Measurements from ENCODE around the gene PANK1. TPM values are rescaled to one million over a fixed set of nuclear protein-coding genes. Genes with fewer than 3 reads are reported as not detected.
A peak's percentile ranks its signal among the peaks of the same experiment; 100 is the strongest.

The PANK1 gene
- total and polyA plus RNA-seq, 2 of the 8 experiments (the other 6 are each of a cell fraction or from before 2014, with no cell fraction given) = 18.5 to 40.4 TPM

DNA sequence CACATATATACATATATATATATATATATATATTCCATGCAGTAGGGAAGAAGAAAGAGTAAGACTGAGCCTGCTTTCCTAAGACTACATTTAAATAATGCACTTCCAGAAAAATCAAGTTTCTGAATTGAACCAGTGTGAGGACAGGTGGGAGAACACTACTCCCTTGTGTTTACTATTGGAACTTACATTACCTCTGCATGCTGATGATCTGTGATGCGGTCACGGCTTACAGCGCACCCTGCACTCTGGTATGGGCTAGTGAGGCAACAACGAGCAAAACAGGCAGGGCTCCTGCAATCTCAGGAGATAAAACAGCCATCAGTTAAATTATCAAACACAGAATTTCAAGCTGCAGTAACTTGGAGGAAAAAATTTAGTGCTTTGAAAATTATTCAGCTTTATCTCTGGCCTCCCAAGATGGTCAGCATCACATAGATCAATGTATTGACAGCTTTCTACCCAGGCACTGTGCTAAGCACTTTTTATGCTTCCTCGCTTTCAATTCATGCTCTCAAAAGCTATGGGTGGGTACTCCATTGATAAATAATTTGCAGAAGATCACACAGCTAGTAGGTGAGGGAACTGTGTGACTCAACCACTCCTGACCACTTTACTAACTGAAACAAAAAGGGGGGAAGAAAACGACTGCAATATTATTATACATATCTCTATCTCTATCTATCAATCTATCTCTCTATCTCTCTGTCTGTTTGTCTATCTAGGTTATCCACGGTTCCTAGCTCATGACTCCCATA is 89.2 kb downstream of the PANK1 start:
- Histone ChIP-seq H3K9ac (replicated peaks in 1 of 4; ENCODE audit: extremely low read depth in 1 of 4, low read depth in 3 of 4, low read length in 3 of 4) (no peak overlapping the region), H3K36me3 (ENCODE audit: control insufficient read depth in 2 of 4, insufficient read depth in 4 of 4, low read length in 3 of 4) (no peaks in the 10 kb centered on the region), H2AK5ac (ENCODE audit: low read depth, low read length) (no peak overlapping the region), H3K79me1 (ENCODE audit: low read depth, low read length) (no peaks in the 10 kb centered on the region), H4K5ac (ENCODE audit: insufficient read length, low read depth, low read length) (no peak overlapping the region), H3K27ac (ENCODE audit: low read depth, low read length) (no peak overlapping the region), H2BK20ac (ENCODE audit: low read length) (no peak overlapping the region), H3K27me3 (replicated peaks in 1 of 4; ENCODE audit: control insufficient read depth in 3 of 4, extremely low read depth in 1 of 4, insufficient read depth in 3 of 4, low read length in 3 of 4) (no peaks in the 10 kb centered on the region; a peak in 1 of 7 replicates), H3K4ac (replicated peaks; ENCODE audit: insufficient read length, low read depth, low read length) (no peak overlapping the region), H3K23me2 (ENCODE audit: low read depth, low read length) (no peaks in the 10 kb centered on the region), H4K8ac (ENCODE audit: extremely low read depth, insufficient read depth, low read length) (no peak overlapping the region), H3K23ac (ENCODE audit: insufficient read length) (no peak overlapping the region), H2BK12ac (ENCODE audit: low read depth, low read length) (no peak overlapping the region), H3K56ac (replicated peaks; ENCODE audit: insufficient read length, low read depth, low read length) (no peak overlapping the region), H3K4me3 (ENCODE audit: extremely low read depth in 1 of 4, insufficient read depth in 2 of 4, low read depth in 3 of 4, low read length in 4 of 4) (no peak overlapping the region), H4K91ac (replicated peaks; ENCODE audit: insufficient read length, low read length) (no peak overlapping the region), H2AFZ (ENCODE audit: low read length) (no peak overlapping the region), H4K20me1 (replicated peaks in 1 of 2; ENCODE audit: control insufficient read depth in 1 of 2, insufficient read depth in 2 of 2, low read length in 2 of 2) (no peaks in the 10 kb centered on the region), H3K18ac (ENCODE audit: extremely low read depth, low read length) (no peak overlapping the region), H3K4me1 (replicated peaks in 1 of 4; ENCODE audit: control insufficient read depth in 3 of 4, insufficient read depth in 4 of 4, low read length in 3 of 4) (peaks cover 0 to 4% (median 0%) of the 10 kb centered on the region in 4 experiments; a peak in 1 of 7 replicates), H2BK120ac (replicated peaks; ENCODE audit: low read depth, low read length) (no peak overlapping the region), H3K79me2 (ENCODE audit: control insufficient read depth in 1 of 2, insufficient read depth in 2 of 2, low read length in 2 of 2) (no peaks in the 10 kb centered on the region), H3K4me2 (ENCODE audit: insufficient read depth in 1 of 2, low read depth in 2 of 2, low read length in 2 of 2) (no peak overlapping the region), H2BK5ac (ENCODE audit: low read depth, low read length) (no peak overlapping the region), H3K14ac (ENCODE audit: insufficient read length) (no peak overlapping the region), H3K9me3 (ENCODE audit: insufficient read depth in 2 of 2, low read depth in 1 of 2, low read length in 1 of 2) (no peaks in the 10 kb centered on the region; a peak in 1 of 4 replicates), H2BK15ac (ENCODE audit: low read length) (no peak overlapping the region)
- 82% methylated on average over 7 of the region's 7 CpGs; no CpG with 5 or more reads in 1 of the 2 experiments for WGBS, 2 experiments (ENCODE audit: extremely low coverage in 1 of 2, insufficient coverage in 1 of 2, insufficient read length in 1 of 2, insufficient replicate concordance in 2 of 2, low coverage in 1 of 2, low lambda C conversion rate in 2 of 2, missing lambda C conversion rate in 1 of 2)
- TF ChIP-seq RAD21 (IDR thresholded peaks at IDR 0.05 in 1 of 2, conservative IDR thresholded peaks at IDR 0.05 in 1 of 2; ENCODE audit: low read depth in 2 of 2, low read length in 2 of 2) = peak; percentile 70
- no peak for TF ChIP-seq ZNF274 (IDR thresholded peaks at IDR 0.05; ENCODE audit: borderline replicate concordance, extremely low read depth, low read length)
- TF ChIP-seq, protein P1, sequence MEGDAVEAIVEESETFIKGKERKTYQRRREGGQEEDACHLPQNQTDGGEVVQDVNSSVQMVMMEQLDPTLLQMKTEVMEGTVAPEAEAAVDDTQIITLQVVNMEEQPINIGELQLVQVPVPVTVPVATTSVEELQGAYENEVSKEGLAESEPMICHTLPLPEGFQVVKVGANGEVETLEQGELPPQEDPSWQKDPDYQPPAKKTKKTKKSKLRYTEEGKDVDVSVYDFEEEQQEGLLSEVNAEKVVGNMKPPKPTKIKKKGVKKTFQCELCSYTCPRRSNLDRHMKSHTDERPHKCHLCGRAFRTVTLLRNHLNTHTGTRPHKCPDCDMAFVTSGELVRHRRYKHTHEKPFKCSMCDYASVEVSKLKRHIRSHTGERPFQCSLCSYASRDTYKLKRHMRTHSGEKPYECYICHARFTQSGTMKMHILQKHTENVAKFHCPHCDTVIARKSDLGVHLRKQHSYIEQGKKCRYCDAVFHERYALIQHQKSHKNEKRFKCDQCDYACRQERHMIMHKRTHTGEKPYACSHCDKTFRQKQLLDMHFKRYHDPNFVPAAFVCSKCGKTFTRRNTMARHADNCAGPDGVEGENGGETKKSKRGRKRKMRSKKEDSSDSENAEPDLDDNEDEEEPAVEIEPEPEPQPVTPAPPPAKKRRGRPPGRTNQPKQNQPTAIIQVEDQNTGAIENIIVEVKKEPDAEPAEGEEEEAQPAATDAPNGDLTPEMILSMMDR (IDR thresholded peaks at IDR 0.05; ENCODE audit: control extremely low read depth in 1 of 3, insufficient read depth in 1 of 3, low read depth in 1 of 3, low read length in 3 of 3) = peak; percentile 33 to 50 (median 49)
- no peak for FAIRE-seq
- DNase-seq (ENCODE audit: low read depth in 1 of 2, low spot score in 2 of 2) = no peak
- POLR2A ChIA-PET (ENCODE audit: partially characterized antibody) = no interaction called here
- CTCF ChIA-PET (ENCODE audit: partially characterized antibody) = interaction anchor here (0.6 to 1.8 kb wide), 16 partner anchors 9 to 461 kb away, joined by 3 to 16 read pairs (median 4); no protein-coding TSS in a partner anchor

Data from H1 (cell line).